NCI-H128 (cell line): ENCODE results near the gene ASPM.

Experiments
- DNase-seq: peaks from one replicate; lab custom pipeline; 2025; ENCODE audit not compliant: unreplicated experiment; lab: John Stamatoyannopoulos, UW

ASPM gene, protein sequence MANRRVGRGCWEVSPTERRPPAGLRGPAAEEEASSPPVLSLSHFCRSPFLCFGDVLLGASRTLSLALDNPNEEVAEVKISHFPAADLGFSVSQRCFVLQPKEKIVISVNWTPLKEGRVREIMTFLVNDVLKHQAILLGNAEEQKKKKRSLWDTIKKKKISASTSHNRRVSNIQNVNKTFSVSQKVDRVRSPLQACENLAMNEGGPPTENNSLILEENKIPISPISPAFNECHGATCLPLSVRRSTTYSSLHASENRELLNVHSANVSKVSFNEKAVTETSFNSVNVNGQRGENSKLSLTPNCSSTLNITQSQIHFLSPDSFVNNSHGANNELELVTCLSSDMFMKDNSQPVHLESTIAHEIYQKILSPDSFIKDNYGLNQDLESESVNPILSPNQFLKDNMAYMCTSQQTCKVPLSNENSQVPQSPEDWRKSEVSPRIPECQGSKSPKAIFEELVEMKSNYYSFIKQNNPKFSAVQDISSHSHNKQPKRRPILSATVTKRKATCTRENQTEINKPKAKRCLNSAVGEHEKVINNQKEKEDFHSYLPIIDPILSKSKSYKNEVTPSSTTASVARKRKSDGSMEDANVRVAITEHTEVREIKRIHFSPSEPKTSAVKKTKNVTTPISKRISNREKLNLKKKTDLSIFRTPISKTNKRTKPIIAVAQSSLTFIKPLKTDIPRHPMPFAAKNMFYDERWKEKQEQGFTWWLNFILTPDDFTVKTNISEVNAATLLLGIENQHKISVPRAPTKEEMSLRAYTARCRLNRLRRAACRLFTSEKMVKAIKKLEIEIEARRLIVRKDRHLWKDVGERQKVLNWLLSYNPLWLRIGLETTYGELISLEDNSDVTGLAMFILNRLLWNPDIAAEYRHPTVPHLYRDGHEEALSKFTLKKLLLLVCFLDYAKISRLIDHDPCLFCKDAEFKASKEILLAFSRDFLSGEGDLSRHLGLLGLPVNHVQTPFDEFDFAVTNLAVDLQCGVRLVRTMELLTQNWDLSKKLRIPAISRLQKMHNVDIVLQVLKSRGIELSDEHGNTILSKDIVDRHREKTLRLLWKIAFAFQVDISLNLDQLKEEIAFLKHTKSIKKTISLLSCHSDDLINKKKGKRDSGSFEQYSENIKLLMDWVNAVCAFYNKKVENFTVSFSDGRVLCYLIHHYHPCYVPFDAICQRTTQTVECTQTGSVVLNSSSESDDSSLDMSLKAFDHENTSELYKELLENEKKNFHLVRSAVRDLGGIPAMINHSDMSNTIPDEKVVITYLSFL (N-terminal part only)

DNA sequence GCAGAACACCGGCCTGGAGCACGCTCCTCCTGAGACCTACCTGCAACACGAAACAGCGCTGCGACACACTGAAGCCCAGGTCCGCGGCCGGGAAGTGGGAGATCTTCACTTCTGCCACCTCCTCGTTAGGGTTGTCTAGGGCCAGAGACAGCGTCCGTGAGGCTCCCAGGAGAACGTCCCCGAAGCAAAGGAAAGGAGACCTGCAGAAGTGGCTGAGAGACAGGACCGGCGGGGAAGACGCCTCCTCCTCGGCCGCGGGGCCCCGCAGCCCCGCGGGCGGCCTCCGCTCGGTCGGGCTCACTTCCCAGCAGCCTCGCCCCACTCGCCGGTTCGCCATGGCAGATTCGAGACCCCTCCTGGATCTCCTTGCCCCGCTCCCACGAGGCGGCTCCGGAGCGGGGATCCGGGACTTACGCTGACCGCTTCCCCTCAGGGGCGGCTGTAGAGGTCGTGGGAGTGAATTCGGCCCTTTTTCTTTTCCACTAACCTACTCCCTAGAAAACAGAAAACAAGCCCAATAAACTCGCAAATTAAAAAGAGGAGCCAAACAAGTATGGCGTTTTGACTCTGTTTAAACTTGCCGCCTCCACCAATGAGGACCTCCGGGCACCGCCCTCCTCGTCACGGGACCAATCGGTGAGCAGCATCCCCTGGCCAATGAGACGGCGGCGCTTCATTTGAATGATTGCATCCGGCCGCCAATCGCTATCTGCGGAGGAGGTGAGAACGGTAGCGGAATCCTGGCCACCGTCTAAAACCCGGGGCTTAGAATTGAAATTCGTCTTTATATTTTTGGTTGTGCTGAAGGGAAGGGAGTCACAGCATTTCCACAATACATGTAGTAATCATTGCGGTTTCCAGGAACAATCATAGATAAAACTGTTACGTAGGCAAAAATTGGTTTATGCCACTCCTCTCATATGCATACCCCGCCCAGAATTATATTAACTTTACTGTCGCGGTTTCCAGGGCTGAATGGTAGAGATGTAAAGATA is at the start of gene ASPM:
Gene ASPM (minus strand): TSS at position 569 of the 995 bp plus-strand sequence. CDS start 232 bp downstream, at position 337.
- peak; percentile 96 for DNase-seq

DNA sequence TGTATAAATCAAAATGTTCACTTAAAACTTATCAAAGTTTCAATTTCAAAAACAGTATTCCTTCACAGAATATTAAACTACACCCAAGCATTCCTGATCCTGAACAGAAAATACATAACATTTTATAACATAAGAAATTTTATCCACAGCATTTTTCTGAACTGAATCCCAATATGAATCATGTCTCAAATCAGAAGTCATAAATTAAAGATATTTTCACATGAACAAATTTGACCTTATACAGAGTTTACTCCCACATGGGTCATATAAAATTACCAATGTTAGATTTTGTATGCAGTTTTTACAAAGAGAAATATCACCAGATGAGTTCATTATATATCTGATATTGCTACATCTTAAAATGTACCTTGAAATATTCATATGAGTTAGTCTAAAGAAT is 48.6 kb upstream of the ASPM start:
- DNase-seq, result no peak

DNA sequence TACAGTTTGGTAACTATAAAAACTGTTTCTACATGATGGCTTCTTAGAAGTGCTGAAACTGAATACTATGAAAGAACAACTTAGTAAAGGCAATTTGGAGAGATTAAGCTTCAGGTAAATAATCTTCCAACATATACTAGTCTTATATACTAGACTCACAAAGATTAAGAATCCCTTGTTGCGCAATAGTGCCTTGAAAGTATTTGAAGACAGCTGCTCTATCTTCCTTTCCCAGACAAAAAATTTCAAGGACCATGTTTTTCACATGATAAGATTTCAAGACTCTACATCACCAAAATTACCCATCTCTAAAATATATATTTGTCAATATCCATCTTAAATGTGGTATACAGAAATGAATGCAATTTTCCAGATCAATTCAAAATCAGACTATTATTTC is 37.7 kb upstream of the ASPM start:
- DNase-seq, result no peak

DNA sequence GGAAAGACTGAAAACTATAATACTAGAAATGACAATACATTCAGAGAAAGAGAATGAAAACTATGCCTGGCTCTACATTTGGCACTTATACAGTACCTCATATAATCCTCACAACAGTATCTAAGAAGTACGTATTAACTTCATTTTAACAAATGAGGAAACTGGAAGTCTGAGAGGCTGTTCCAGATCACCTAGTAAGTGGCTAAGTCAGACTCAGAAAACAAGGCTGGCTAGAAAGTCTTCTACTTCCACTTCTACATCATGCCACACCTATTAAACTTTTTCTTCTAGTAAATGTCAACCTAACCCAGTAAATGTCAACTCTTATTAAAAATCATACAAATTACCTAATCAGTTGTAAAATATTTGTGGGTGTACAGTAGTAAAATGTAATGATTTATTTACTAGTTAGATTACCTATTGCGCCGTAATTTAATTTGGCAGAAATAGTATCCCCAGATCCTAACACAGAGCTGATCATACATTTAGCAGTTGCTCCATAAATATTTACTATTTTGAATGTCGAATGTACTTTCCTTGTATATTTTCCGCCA is 36.8 kb upstream of the ASPM start:
- no peak for DNase-seq

DNA sequence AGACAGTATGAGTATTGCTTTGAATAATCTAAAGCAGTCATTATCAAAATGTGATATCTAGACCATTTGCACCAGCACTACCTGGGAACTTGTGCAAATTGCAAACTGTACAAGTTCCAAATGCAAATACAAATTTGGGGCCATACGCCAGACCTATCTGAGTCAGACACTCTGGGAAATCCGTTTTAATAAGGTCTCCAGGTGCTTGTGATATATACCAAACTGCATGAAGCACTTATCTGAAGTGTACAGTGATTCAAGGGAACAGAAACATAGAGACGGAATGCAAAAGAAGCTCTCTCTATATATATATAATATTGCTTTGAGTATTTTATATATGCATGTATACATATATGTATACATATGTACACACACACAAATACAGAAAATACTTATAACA is 36.2 kb upstream of the ASPM start:
- no peak for DNase-seq

DNA sequence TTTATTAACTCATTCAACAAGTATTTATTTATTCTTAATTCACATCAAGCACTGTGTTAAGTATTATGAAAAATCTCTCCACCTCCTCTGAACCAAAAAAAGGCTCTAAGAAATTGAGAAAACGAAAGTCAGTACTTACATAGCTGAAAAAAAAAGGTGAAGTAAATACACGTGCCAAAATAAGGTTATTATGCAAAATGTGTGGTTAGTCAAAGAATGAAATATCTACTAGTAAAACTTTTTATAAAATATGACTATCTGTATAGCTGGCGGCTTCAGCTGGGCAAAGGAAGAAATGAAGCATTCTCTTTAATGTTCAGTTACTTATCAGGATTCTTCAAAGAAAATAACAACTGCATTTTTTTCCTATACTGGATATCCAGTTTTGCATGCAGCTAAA is 35.5 kb upstream of the ASPM start:
- no peak for DNase-seq

DNA sequence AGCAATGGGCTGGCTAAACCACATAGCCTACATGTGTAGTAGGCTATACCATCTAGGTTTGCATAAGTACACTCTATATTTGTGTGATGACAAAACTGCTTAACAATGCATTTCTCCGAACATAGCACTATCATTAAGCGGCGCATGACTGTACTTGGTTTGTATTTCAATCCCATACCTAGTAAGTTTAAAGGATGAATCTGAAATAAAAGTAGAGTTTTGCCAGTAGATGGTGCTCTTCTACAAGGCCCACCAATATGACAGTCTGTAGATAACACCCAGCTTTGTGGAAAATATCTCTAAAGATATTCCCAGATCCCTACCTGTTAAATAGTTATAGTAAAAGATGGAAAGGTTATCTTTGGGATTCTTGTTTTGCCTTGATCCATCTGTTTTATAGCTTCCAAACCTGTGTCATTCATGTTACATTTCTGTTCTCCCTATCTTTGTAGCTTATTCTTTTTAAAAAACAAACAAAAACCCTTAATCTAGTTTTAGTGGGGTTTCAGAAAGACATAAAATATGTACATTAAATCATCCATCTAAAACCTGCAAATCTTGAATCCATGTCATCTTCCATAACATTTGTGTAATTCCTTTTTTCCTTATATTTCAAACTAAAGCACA is 33.9 kb upstream of the ASPM start:
- no peak for DNase-seq

DNA sequence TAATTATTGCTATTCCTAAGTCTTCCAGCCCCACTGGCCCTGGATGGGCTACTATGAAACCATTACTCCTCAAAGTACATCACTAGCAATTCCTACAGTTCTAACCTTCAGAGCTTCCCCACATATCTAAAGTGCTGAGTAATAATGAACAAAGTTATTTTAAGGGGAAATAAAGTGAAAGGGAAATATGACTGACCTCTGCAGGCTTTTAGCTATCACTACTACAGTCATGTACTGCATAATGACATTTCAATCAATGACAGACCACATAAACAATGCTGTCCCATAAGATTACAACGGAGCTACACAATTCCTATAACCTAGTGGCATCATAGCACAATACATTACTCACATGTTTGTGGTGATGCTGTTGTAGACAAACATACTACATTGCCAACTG is 32.5 kb upstream of the ASPM start:
- DNase-seq, result no peak

DNA sequence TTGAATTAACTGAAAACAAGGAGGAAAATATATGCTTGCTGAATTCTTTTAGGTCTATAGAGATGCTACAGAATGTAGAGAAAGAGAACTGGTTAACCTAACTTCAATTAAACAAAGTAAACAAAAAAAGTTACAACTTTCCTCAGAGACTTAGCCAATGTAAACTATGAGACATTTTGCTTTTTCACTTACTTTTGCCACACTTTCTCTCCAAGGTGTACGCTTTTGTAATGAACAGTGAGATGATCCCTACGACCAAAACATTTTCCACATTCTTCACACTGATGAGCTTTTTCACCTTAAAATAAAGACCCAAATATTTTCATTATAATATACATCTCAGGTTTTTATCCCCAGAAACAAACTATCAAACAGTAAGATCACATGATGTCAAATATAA is 28.3 kb upstream of the ASPM start:
- DNase-seq, result no peak

DNA sequence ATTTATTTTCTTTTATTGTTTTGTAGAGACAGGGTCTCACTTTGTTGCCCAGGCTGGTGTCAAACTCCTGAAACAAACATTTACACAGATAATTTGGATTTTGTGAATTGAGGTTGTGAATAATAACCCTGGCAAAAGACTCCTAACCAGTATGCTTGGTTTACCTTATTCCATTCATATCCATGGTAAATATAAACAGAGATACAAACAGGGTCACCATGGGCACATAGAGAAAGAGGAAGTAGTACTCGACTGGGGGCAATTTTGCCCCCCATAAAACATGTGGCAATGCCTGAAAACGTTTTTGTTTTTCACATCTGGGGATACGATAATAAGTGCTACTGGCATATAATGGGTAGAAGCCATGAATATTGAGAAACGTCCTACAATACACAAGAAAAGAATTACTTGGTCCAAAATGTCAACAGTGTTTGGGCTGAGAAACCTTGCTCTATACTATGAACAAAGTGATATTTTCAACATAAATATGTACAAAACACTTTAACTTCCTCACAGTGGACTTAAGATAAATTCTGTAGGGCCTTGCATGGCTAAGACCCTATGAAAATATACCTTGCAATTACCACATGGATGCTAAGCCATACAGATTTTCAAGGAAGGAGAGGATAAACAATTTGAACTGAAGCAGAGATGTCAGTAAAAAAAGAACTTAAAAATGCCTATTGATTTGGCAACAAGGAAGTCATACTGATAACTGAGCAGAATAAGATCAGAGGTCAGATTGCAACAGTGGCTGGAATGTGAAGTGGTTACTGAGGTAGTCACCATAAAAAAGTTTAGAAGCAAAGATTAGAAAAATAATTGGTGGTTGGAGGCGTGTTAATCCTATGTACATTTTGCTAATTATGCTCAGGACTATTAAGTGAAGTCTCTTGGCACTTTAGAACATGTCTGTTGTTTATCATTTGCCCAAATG is 27.4 kb upstream of the ASPM start:
- DNase-seq, result no peak

DNA sequence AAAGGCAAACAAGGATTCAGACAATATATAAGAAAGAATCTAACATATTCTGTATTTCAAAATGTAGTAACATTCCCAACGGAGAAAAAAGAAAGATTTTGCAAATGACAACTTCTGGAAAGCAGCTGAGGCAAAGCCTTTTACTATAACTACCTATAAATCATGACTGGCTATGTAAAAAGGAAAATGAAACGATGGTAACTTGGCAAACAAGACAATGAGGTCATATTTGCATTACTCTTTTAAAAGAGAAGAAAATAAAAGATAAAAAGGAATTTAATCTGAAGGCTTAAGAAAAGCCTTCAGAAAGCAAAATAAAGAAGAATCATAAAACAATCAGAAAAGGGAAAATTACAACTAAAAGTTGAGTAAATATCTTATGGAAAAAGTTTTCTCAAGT is 25.1 kb upstream of the ASPM start:
- no peak for DNase-seq

DNA sequence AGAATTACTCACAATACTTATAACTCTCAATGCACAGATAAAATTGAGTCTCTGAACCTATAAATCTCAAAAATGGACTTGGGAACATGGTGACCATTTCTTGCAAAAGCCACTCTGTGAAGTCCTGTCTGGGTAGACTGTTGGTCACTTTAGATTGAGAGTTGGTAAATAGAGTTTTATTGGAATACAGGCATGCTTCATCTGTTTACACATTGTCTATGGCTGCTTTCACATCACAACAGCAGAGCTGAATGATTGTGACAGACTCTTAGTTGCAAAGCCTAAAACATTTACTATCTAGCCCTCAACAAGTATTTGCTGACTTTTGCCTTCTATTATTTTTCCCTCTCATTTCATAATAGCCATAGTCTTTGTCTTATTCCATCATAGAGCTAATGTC is 24.1 kb upstream of the ASPM start:
- no peak for DNase-seq

DNA sequence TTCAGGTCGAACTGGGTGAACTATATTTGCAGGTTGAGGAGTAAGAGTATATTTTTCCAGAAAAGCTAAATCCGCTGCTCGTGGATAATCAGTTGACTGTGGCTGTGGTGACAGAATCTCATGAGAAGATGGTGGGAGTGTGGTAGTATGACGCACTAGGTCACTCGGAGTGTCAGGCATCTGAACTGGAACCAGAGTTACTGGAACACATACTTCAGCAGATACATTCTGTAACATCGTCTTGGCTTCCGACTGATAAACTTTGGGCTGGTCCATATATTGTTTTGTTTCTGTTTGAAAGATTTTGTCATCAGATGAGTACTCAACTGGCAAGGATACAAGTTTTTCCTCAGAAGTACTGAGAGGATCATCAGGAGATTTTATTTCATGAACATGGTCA is 13.0 kb upstream of the ASPM start:
- DNase-seq, result no peak

DNA sequence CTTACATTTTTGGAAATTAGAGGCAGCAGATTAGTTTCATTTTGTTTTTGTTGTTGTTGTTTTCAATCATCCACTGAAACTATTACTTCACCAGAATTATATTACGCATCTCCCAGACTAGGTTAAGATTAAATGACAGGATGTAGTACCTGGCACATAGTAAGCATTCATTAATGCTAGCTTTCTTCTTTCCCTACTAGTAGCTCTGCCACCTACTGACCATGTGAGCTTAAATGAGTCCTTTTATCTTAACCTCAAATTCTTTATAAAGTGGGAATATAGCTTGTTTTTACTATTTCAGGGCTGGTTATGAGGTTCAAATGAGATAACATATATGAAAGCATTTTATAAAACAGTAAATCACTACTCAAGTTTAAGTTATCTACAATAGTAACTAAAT is 10.2 kb upstream of the ASPM start:
- no peak for DNase-seq

DNA sequence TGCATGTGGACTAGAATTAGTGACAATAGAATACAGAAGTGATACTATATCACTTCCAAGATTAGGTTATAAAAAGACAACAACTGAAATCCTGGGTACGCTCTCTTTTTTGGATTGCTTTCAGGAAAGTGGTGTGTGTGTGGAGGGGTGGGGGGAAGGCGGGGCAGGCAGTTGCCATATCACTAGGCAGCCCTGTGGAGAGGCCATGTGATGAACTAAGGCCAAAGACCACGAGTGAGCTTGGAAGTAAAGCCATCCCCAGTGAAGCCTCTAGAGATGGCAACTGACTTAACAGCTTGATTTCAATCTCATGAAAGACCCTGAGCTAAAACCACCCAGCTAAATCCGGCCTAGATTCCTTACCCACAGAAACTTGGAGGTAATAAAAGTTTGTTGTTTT is 6.2 kb upstream of the ASPM start:
- DNase-seq, result no peak

DNA sequence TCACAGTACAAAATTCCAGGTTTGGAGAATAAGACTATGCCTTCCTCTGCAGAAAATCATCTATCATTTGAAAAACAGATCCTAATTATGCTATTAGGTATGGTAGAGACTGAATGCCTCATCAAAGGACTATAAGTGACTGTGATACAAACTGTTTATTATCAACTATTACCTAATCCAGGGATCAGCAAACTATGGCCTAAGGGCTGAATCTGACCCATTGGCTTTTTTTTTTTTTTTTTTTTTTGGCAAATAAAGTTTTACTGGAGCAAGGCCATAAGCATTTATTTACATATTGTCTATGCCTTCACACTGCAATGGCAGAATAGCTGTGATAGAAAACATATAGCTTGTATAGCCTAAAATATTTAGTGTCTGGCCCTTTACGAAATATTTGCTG is 4.7 kb upstream of the ASPM start:
- no peak for DNase-seq

DNA sequence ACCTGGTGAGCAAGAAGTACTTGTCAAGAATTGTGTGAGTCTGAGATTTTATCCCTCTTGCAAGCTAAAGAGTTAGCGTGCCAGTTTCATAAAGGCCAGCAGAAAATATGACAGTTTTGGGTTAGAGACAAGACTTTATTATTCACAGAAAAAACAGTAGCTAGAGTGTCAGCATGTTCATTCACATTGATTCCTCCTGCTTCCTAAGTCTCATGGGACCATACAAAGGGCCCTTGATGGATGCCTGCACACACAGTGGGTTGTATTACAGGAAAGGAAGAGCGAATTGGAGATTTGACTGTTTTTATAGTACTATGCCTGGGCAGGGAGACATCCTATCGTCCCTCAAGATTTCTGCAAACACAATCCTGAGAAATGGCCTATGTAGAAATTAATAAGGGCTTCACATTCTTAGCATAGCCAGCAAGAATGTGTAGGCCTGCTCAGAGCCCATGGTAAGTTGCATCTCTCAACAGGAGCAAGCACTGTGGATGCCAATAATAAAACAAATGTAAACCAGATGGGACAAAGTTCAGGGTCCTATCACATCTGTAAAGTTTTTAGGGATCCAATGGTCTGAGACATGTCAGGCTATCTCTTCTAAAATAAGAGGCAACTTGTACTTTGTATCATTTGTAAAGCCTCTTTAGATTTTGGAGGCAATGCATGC is 4.0 kb upstream of the ASPM start:
- DNase-seq, result no peak

DNA sequence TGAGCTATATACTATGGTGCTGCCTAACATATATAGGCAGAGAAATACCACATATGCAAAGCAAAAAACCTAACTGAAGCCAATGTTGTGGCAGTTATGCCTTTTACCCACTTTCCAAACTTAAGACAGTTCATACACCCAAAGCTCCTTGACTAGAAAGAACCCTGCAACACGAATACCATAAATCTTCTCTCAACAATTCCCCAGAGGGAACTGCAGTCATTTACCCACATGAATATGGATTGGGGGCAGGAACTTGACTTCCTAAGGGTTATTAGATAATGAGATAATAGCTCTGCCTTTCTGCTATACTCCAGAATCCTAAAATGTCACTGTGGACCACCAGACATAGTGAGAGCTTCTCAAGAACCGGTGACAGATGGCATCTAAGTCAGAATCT is 2.9 kb upstream of the ASPM start:
- DNase-seq, result no peak
